CD1c-positive myeloid dendritic cell (primary cell): ENCODE measurements around the gene AKAP6.

ENCODE experiments used
- DNase-seq: peaks from one replicate; pipeline ENCODE4 v3.0.0-alpha.2; 2016; ENCODE audit errors: extremely low spot score

The AKAP6 gene

DNA sequence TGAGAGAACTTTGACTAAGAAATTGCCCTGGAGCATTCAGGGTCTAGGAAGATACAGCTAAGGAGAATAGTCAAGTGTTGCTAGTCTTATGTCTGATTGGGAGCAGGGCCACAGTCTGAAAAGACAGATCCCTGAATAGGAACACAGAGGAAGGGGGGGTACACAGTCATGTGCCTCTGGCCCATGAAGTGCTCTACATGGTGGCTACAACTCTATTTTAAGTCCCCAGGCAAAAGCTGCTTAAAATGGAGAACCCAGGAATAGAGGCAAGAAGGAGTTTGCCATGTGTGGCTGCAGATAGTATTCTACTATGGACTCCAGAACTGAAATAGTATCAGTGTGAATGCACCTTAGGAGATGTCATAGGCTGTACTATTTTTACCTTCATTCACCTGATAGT lies 491.6 kb downstream of the AKAP6 start:
- DNase-seq, result no peak

GRCh38 chr14:32821964-32822653 lies 493.0 kb downstream of the AKAP6 start:
- DNase-seq, result no peak

- no peak for DNase-seq
Measured at GRCh38 chr14:32823706-32824105, 494.6 kb downstream of the AKAP6 start.

DNA sequence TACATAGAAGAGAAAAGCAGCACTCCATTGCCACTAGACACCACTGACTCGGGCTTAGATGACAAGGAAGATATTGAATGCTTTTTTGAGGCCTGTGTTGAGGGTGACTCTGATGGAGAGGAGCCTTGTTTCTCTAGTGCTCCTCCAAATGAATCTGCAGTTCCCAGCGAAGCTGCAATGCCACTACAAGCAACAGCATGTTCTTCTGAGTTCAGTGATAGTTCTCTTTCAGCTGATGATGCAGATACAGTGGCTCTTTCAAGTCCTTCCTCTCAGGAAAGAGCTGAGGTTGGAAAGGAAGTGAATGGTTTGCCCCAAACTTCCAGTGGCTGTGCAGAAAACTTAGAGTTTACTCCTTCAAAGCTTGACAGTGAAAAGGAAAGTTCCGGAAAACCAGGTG lies 495.1 kb downstream of the AKAP6 start:
- no peak for DNase-seq

- DNase-seq, result no peak
Measured at GRCh38 chr14:32825058-32825457, 496.0 kb downstream of the AKAP6 start.

GRCh38 chr14:32826404-32827082 lies 497.4 kb downstream of the AKAP6 start:
- no peak for DNase-seq

- DNase-seq, result no peak
Measured at GRCh38 chr14:32827514-32827913, 498.4 kb downstream of the AKAP6 start.

- no peak for DNase-seq
Measured at GRCh38 chr14:32835924-32836323, 506.8 kb downstream of the AKAP6 start.

GRCh38 chr14:32841698-32842097 lies 512.6 kb downstream of the AKAP6 start:
- no peak for DNase-seq

GRCh38 chr14:32846821-32847365 lies 517.8 kb downstream of the AKAP6 start:
- no peak for DNase-seq

GRCh38 chr14:32847867-32848266 lies 518.8 kb downstream of the AKAP6 start:
- DNase-seq, result no peak

- DNase-seq, result no peak
Measured at GRCh38 chr14:32865827-32866376, 536.8 kb downstream of the AKAP6 start.

DNA sequence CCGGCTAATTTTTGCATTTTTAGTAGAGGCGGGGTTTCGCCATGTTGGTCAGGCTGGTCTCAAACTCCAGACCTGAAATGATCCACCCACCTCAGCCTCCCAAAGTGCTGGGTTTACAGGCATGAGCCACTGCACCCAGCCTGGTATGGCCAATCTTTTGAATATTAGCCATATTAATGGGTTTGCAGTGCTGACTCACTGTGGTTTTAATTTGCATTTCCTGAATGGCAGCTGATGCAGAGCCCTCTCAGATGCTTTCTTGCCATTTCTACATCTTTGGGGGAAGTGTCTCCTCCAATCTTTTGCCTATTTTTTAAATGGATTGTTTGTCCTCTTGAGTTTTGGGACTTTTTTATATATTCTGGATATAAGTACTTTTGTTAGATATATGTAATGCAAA lies 554.1 kb downstream of the AKAP6 start:
- DNase-seq, result no peak
